HCT116 (cell line): ENCODE measurements around the gene STAU1. TPM values are rescaled to one million over a fixed set of nuclear protein-coding genes. Genes with fewer than 3 reads are reported as not detected.
"Not testable (repeated sequence)": the region's sequence is repeated elsewhere in the genome, so short reads cannot be mapped to it uniquely, and the experiment has no call there.

ENCODE experiments used
- ATAC-seq: fragments of 200-7000 bp; cut with Tn5 transposase; 2 replicates; pipeline ENCODE4 v1.9.1; 2020; ENCODE audit warnings: mild to moderate bottlenecking, moderate library complexity
- BruUV-seq: library from RNA; stranded (reverse); fragments of 400-500 nt; replicated peaks from 2 replicates; lab custom pipeline; 2021; lab: Mats Ljungman, UMichigan
- CTCF ChIA-PET: fragments of 300-600 bp; sonication (Branson Sonifier 250); formaldehyde crosslinking; loops from one replicate; lab custom pipeline; 2021; ENCODE audit warnings: antibody characterized with exemption; lab: Charles Lee
- POLR2A ChIA-PET: fragments of 300-600, 350-600 bp; sonication (Branson Sonifier 250); formaldehyde crosslinking; loops from one replicate; lab custom pipeline; 2021; ENCODE audit warnings: antibody characterized with exemption; lab: Charles Lee
- RAD21 ChIA-PET, 2 experiments: fragments of 300-600 bp; sonication (Branson Sonifier 250); formaldehyde crosslinking; loops; one replicate each; lab custom pipeline; 2023; ENCODE audit warnings: low total read pairs in 2 of 2; ENCODE audit not compliant: uncharacterized antibody in 2 of 2, unreplicated experiment in 2 of 2, low non-redundant PET in 1 of 2; lab: Charles Lee
- DNase-seq: peaks from one replicate; pipeline ENCODE4 v3.0.0-alpha.2; 2010; ENCODE audit warnings: low read depth, low spot score
- H2AFZ ChIP-seq: fragments of 200-600 bp; shearing (Covaris generic), sonication (generic); 2 replicates; pipeline ENCODE4 v1.6.1; 2017; ENCODE audit warnings: low read depth, mixed run types, mixed read lengths, antibody characterized with exemption, low read length; ENCODE audit not compliant: poor library complexity, severe bottlenecking
- H3K27ac ChIP-seq: 2 replicates; pipeline ENCODE4 v1.5.1; 2012; ENCODE audit warnings: low read depth, low read length
- H3K27me3 ChIP-seq: fragments of 200-600 bp; sonication (generic); 2 replicates; pipeline ENCODE4 v1.6.1; 2016; ENCODE audit warnings: mixed run types, low read length, mixed read lengths; ENCODE audit not compliant: insufficient read depth
- H3K36me3 ChIP-seq, 2 experiments: fragments of 200-500 bp in 1 of 2; fragments of 200-600 bp in 1 of 2; sonication (Bioruptor generic) in 1 of 2; sonication (generic) in 1 of 2; 2 replicates each; pipeline versions ENCODE4 v1.5.1 to v1.6.1; 2014 to 2016; ENCODE audit warnings: low read length in 2 of 2, inconsistent platforms in 1 of 2, mixed read lengths in 1 of 2, mixed run types in 1 of 2; ENCODE audit not compliant: insufficient read depth in 2 of 2, control insufficient read depth in 1 of 2
- H3K4me1 ChIP-seq, 2 experiments: fragments of 200-600 bp in 1 of 2; sonication (generic) in 1 of 2; 2 replicates each; pipeline versions ENCODE4 v1.5.1 to v1.6.1; 2012 to 2017; ENCODE audit warnings: low read length in 2 of 2, inconsistent platforms in 1 of 2, mild to moderate bottlenecking in 1 of 2, mixed read lengths in 1 of 2, mixed run types in 1 of 2, moderate library complexity in 1 of 2; ENCODE audit not compliant: insufficient read depth in 2 of 2, control insufficient read depth in 1 of 2
- H3K4me2 ChIP-seq: fragments of 200-600 bp; sonication (generic); 2 replicates; pipeline ENCODE4 v1.6.1; 2017; ENCODE audit warnings: mixed run types, low read length, mixed read lengths
- H3K4me3 ChIP-seq, 2 experiments: fragments of 200-600 bp in 1 of 2; sonication (generic) in 1 of 2; replicated peaks in 1 of 2; 2 replicates each; pipeline ENCODE4 v1.5.1; 2011 to 2016; ENCODE audit warnings: low read length in 2 of 2, control low read depth in 1 of 2, low read depth in 1 of 2, mild to moderate bottlenecking in 1 of 2, mixed read lengths in 1 of 2, mixed run types in 1 of 2
- H3K79me2 ChIP-seq: fragments of 200-600 bp; sonication (generic); 2 replicates; pipeline ENCODE4 v1.6.1; 2017; ENCODE audit warnings: mild to moderate bottlenecking, mixed run types, low read length, moderate library complexity, mixed read lengths; ENCODE audit not compliant: insufficient read depth
- H3K9ac ChIP-seq: fragments of 200-600 bp; sonication (generic); 2 replicates; pipeline ENCODE4 v1.6.1; 2016; ENCODE audit warnings: low read length, mixed read lengths
- H3K9me2 ChIP-seq: fragments of 200-600 bp; sonication (generic), shearing (Covaris generic); 2 replicates; pipeline ENCODE4 v1.6.1; 2017; ENCODE audit warnings: mixed run types, mild to moderate bottlenecking, moderate library complexity; ENCODE audit not compliant: insufficient read depth
- H3K9me3 ChIP-seq, 2 experiments: fragments of 200-500 bp in 1 of 2; fragments of 200-600 bp in 1 of 2; sonication (Bioruptor generic) in 1 of 2; sonication (generic) in 1 of 2; 2 replicates each; pipeline ENCODE4 v1.6.1; 2014 to 2017; ENCODE audit warnings: low read length in 2 of 2, mixed read lengths in 2 of 2, inconsistent platforms in 1 of 2, low read depth in 1 of 2, mild to moderate bottlenecking in 1 of 2, mixed run types in 1 of 2, moderate library complexity in 1 of 2; ENCODE audit not compliant: control insufficient read depth in 1 of 2, insufficient read depth in 1 of 2
- H4K20me1 ChIP-seq: fragments of 200-600 bp; sonication (generic), shearing (Covaris generic); 2 replicates; pipeline ENCODE4 v1.6.1; 2017; ENCODE audit warnings: mixed run types, mild to moderate bottlenecking, moderate library complexity; ENCODE audit not compliant: insufficient read depth
- CEBPB ChIP-seq: IDR thresholded peaks from 2 replicates; pipeline ENCODE4 v1.6.1; 2012; ENCODE audit warnings: low read depth
- ELF1 ChIP-seq: IDR thresholded peaks from 2 replicates; pipeline ENCODE4 v1.6.1; 2012; ENCODE audit warnings: low read depth, borderline replicate concordance
- JUND ChIP-seq: IDR thresholded peaks from 2 replicates; pipeline ENCODE4 v1.6.1; 2012
- POLR2A ChIP-seq: IDR thresholded peaks from 2 replicates; pipeline ENCODE4 v1.7.0; 2011; ENCODE audit warnings: borderline replicate concordance; ENCODE audit not compliant: insufficient read depth, insufficient read length; ENCODE audit errors: extremely low read depth
- POLR2AphosphoS5 ChIP-seq: IDR thresholded peaks from 2 replicates; pipeline ENCODE4 v1.6.1; 2011; ENCODE audit warnings: mild to moderate bottlenecking, low read depth, low read length, moderate library complexity
- RAD21 ChIP-seq: IDR thresholded peaks from 2 replicates; pipeline ENCODE4 v1.6.1; 2012; ENCODE audit warnings: low read depth, mild to moderate bottlenecking
- TCF7L2 ChIP-seq: IDR thresholded peaks from 2 replicates; pipeline ENCODE4 v1.7.0; 2011; ENCODE audit warnings: borderline replicate concordance, inconsistent platforms; ENCODE audit not compliant: insufficient read depth, insufficient read length; ENCODE audit errors: extremely low read depth
- YY1 ChIP-seq: IDR thresholded peaks from 2 replicates; pipeline ENCODE4 v1.6.1; 2011; ENCODE audit warnings: low read length, low read depth, moderate library complexity, mild to moderate bottlenecking; ENCODE audit not compliant: insufficient replicate concordance; ENCODE audit errors: extremely low read depth
- ZFX ChIP-seq: fragments of 450-650 bp; IDR thresholded peaks from 2 replicates; pipeline ENCODE4 v1.6.1; 2017
- intact Hi-C: fragments of 100-400 bp; cut with micrococcal nuclease; formaldehyde crosslinking; loops from 2 replicates; pipeline ENCODE4 v1.10.0; 2022
- total RNA-seq: library from RNA; stranded (reverse); gene quantifications from one replicate; pipeline ENCODE4 v1.2.1, GENCODE V29; 2021; ENCODE audit not compliant: unreplicated experiment
- TF ChIP-seq, protein P1 (sequence below), 3 experiments: fragments of 200-600 bp in 1 of 3; sonication (generic) in 1 of 3; IDR thresholded peaks in 2 of 3; conservative IDR thresholded peaks in 1 of 3; 2 replicates each; pipeline ENCODE4 v1.5.1; 2012 to 2017; ENCODE audit warnings: low read depth in 2 of 3, low read length in 2 of 3, antibody characterized with exemption in 1 of 3, borderline replicate concordance in 1 of 3, control low read depth in 1 of 3, mild to moderate bottlenecking in 1 of 3, mixed read lengths in 1 of 3, mixed run types in 1 of 3, moderate library complexity in 1 of 3; ENCODE audit not compliant: insufficient read depth in 1 of 3

The STAU1 gene
- total RNA-seq, 1 experiment from 2014 or later: 90.3 TPM

DNA sequence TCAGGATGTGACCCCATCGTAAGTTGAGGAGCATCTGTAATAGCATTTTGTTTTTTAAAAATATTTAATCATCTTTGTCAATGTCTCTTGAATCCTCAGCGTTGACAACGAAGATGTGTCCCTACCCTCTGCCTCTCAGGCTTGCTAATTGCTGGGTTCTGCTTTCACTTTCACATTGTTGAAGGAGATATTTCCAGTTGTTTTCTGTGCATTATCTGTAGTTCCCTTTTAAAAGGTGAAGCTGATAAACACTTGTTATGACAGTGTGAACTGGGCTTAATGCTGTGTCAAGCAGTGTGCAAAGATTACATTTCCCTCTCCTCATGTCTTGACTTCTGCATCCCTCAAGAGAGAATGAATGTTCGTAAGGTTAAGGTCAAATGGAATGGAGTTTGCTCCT is 87.2 kb downstream of the STAU1 start:
- Histone ChIP-seq H3K9me3 (no peaks in the 10 kb centered on the region), H3K36me3 (peaks cover 41 to 57% of the 10 kb centered on the region in 2 experiments), H3K4me3 (no peak overlapping the region), H3K27ac (no peak overlapping the region), H3K27me3 (no peaks in the 10 kb centered on the region), H3K4me1 (no peaks in the 10 kb centered on the region), H3K9ac (no peak overlapping the region), H3K4me2 (no peak overlapping the region), H2AFZ (no peak overlapping the region), H3K79me2 (peaks cover 42% of the 10 kb centered on the region), H3K9me2 (no peaks in the 10 kb centered on the region), H4K20me1 (peaks cover 27% of the 10 kb centered on the region; the same call in 1 of the 2 replicates)
- DNase-seq (no peak), ATAC-seq (no peak)
- no TSS peak for BruUV-seq
- TF ChIP-seq POLR2AphosphoS5 (no peak), ELF1 (no peak), TCF7L2 (no peak), JUND (no peak), POLR2A (no peak), CEBPB (no peak), YY1 (no peak), ZFX (no peak), RAD21 (no peak)
- TF ChIP-seq, protein P1, sequence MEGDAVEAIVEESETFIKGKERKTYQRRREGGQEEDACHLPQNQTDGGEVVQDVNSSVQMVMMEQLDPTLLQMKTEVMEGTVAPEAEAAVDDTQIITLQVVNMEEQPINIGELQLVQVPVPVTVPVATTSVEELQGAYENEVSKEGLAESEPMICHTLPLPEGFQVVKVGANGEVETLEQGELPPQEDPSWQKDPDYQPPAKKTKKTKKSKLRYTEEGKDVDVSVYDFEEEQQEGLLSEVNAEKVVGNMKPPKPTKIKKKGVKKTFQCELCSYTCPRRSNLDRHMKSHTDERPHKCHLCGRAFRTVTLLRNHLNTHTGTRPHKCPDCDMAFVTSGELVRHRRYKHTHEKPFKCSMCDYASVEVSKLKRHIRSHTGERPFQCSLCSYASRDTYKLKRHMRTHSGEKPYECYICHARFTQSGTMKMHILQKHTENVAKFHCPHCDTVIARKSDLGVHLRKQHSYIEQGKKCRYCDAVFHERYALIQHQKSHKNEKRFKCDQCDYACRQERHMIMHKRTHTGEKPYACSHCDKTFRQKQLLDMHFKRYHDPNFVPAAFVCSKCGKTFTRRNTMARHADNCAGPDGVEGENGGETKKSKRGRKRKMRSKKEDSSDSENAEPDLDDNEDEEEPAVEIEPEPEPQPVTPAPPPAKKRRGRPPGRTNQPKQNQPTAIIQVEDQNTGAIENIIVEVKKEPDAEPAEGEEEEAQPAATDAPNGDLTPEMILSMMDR (IDR thresholded peaks at IDR 0.05 in 2 of 3, conservative IDR thresholded peaks at IDR 0.05 in 1 of 3; ENCODE audit: borderline replicate concordance in 1 of 3, insufficient read depth in 1 of 3, low read depth in 2 of 3, low read length in 2 of 3): no peak
- POLR2A ChIA-PET: no interaction called here
- RAD21 ChIA-PET: no interaction called here
- CTCF ChIA-PET: no interaction called here
- intact Hi-C loops: no loop called here

DNA sequence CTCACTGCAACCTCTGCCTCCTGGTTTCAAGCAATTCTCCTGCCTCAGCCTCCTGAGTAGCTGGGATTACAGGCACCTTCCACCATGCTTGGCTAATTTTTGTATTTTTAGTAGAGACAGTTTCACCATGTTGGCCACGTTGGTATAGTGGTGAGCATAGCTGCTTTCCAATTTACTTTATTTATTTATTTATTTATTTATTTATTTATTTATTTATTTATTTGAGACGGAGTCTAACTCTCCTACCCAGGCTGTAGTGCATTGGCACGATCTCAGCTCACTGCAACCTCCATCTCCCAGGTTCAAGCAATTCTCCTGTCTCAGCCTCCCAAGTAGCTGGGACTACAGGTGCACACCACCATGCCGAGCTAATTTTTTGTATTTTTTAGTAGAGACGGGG is 87.8 kb downstream of the STAU1 start:
- DNase-seq, CTCF ChIA-PET, H2AFZ ChIP-seq, H3K27ac ChIP-seq, H3K4me3 ChIP-seq, POLR2A ChIA-PET, H3K4me2 ChIP-seq, H3K27me3 ChIP-seq, BruUV-seq, H3K9me3 ChIP-seq, H3K4me1 ChIP-seq, H3K9ac ChIP-seq, intact Hi-C loops, RAD21 ChIA-PET, H3K9me2 ChIP-seq, ATAC-seq: not testable (repeated sequence)
- Histone ChIP-seq H3K36me3 (peaks cover 48 to 62% of the 10 kb centered on the region in 2 experiments), H4K20me1 (peaks cover 26% of the 10 kb centered on the region; the same call in 1 of the 2 replicates), H3K79me2 (peaks cover 47% of the 10 kb centered on the region)
